Peyer's patch (tissue), 4 donors: ENCODE results near the gene RASL10B.

ENCODE experiments used
- CTCF ChIP-seq, 6 experiments: fragments of 450-650 bp in 4 of 6; fragments of 200-600 bp in 2 of 6; sonication (generic) in 1 of 6; IDR thresholded peaks; one replicate each; pipeline ENCODE4 v1.5.1; 2017 to 2019; ENCODE audit warnings: antibody characterized with exemption in 6 of 6, mild to moderate bottlenecking in 3 of 6, moderate library complexity in 1 of 6
- POLR2A ChIP-seq, 2 donors: fragments of 450-650 bp; IDR thresholded peaks; one replicate each; pipeline ENCODE4 v1.5.1; 2017; ENCODE audit warnings: antibody characterized with exemption in 2 of 2, mild to moderate bottlenecking in 2 of 2, moderate library complexity in 2 of 2

- TF ChIP-seq CTCF (IDR thresholded peaks at IDR 0.05): no peak
- no peak for TF ChIP-seq POLR2A (IDR thresholded peaks at IDR 0.05)
Measured at GRCh38 chr17:35716173-35716572, 15.3 kb upstream of the RASL10B start.
